HG03354 (cell line): ENCODE results near the gene TRIM47.
A peak's percentile ranks its signal among the peaks of the same experiment; 100 is the strongest.

Experiments used
- ATAC-seq: cut with Tn5 transposase; IDR thresholded peaks from one replicate; pipeline ENCODE4 v1.9.1; 2021; ENCODE audit warnings: mild to moderate bottlenecking; ENCODE audit not compliant: unreplicated experiment, poor library complexity, severe bottlenecking

Gene TRIM47

DNA sequence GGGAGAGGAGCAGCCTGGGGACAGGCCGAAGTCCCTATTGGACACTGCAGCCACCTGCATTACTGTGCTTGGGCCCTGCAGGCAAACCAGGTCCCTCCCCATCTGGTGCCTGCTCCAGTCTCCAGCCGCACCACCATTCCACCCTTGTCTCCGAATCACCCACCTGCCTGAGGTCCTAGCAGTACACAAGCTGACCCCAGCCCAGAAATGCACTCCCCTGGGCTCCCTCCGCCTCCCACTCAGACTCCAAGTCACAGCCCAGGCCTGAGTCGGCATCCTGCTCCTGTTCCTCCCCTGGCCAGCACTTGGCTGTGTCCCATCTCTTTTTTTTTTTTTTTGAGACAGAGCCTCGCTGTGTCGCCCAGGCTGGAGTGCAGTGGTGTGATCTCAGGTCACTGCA is 40.5 kb downstream of the TRIM47 start:
- ATAC-seq, result no peak

DNA sequence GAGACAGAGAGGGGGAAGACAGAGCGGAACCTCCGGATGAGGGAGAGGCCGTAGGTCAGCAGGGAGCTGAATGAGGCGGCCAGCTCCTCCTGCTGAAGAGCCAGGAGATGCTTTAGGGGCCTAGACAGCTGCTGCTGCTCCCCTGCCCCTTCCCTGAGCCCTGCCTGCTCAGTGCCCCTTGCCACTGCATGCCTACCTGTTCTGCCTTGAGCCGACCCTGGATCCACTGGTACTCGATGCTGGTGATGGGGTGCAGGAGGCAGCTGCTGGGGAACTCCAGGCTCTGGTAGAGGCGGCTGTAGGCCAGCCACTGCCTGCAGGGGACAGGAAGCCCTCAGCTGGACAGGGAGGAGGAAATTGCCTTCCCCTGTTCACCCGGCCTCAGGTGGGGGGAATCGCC is 41.8 kb downstream of the TRIM47 start:
- no peak for ATAC-seq

DNA sequence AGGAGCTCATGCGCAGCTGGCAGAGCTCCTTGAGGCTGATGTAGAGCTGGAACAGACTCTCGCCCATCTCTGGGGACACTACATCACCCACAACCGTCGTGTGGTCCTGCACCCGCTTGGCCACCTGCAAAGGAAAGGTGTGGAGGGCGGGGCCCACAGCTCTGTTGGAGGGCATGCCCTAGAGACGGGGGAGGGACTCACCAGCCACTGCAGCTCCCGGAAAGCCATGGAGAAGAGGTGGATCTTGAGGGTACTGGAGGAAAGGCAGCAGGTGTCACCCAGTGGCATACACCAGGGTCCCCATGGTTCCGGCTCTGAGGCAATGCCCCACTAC is 42.8 kb downstream of the TRIM47 start:
- ATAC-seq, result no peak

DNA sequence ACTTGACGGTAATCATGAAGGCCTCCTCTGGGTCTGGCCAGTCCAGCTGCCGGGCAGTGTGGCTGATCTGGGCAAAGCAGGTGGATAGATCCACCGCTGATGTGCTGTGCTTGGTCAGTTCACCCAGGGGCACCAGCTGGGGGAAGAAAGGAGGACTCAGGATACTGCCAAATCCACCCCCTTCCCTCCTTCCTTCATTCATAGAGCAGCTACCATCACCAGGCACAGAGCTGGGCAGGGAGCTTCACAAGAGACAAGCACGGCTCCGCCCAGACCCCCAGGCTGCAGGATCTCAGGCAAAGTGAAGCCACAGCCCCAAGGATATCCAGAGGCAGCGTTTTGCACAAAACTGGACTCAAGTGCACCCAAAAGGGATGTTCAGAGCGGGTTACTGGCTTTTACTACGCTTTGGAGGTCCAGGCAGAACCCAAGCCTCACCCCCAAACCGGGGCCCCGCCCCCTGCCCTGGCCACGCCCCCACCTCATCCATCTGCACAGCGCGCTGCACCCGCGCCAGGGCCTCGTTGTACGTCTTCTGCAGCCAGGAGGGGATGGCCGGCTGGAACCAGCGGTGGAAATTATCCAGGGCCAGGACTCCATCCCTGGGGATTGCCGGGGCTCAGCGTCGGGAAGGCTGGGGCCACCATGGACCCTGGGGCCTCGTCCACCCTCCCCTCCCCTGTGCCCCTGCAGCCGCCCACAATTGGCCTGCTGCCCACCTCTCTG is 43.3 kb downstream of the TRIM47 start:
- ATAC-seq, result no peak

DNA sequence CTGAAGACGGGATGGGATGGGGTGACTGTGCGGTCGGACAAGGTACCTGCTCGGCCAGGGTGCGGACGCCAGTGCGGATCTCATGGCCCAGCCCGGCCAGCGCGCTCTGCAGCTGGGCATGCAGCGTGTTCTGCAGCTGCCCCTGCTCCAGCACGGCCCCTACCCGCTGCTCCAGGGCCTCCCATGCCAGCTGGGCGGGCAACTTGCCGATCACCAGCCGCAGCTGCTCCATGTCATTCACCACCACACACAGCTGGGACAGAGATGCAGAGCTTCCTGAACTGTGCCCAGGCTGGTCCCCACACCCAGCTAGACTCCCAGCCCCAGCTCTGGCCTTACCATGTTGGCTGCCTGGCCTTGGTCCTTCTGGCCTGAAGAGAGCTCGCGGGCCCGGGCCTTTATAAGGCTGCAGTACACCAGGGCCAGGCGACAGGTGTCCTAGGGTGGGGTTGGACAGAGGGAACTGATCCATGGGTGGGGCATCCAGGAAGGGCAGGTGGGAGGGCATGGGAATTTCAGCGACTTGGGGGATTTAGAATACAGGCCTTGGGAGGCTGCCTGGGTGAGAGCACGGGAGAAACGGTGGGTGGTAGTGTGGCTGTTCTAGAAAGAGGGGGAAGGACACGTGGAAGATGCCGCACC is 44.0 kb downstream of the TRIM47 start:
- no peak for ATAC-seq

DNA sequence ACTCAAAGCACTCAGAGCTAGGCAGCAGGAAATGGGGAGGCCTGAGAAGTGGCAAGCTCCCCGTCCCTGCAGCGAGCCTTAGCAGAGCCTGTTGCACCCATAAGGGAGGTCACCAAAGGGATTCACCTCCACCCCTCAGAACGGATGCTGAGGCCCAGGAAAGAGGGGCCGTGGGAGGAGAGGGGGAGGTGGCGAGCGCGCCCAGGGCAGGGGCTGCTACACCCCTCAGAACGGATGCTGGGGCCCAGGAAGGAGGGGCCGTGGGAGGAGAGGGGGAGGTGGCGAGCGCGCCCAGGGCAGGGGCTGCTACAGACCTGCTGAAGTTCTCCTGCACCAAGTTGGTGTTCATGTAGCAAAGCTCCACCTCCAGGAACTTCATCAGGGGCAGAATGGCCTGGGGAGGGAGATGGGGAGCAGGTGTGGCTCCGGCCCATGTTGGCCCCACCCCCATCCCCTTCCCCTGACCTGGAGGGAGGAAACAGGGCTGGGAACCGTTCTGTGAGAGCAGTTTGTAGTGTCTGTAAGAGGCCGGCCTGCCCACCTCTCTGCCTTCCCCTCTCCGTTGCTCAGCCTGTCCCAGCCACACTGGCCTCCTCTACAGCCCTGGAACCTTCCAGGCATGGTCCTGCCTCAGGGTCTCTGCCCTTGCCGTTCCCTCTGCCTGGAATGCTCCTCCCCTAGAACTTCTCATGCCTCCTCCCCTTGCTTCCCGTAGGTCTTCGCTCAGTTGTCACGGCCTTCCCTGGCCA is 45.6 kb downstream of the TRIM47 start:
- ATAC-seq, result no peak

DNA sequence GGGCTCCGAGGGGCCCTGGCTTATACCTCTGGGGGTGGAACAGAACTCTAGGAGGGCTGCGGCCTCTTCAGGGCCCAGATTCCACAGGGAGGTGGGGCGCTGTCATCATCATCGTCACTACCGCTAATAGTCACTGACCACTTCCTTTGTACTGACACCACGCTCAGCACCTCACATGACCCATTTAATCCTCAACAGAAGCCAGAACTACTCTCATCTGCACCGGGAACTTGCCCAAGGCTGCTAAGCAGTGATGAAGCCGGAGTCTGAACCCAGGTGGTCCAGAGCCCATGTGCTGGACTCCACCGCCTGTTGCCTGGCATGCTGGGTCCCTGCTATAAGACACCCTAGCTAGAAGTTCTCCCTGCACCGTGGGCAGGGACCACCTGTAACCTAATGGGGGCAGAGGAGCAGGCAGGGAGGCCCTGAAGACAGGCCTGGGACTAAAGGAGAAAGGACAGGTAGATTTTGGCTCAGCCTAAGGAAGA is 46.2 kb downstream of the TRIM47 start:
- ATAC-seq, result no peak

DNA sequence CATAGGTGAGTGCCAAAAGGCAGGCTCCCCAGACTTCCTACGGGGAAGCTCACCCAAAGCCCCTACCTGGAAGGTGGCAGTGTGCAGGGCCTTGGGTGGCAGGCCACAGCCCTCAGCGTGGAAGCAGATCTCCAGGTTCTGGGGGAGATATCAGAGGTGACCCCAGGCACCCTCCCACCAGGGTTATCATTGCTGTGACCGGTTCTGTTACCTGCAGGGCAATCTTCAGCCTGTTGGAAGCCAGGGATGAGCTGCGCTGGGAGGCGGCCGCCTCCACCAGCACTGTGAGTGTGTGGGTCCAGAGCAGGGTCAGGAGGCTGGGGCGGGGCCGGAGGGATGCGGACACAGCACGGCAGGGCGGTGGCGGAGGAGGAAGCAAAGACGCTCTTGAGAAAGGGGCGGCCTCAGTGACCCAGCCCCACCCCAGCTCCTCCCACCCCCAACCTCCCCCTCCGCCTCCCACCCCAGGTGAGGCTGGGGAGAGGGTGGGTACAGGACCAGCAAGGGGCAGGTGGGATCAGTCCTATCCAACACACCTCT is 47.3 kb downstream of the TRIM47 start:
- no peak for ATAC-seq

DNA sequence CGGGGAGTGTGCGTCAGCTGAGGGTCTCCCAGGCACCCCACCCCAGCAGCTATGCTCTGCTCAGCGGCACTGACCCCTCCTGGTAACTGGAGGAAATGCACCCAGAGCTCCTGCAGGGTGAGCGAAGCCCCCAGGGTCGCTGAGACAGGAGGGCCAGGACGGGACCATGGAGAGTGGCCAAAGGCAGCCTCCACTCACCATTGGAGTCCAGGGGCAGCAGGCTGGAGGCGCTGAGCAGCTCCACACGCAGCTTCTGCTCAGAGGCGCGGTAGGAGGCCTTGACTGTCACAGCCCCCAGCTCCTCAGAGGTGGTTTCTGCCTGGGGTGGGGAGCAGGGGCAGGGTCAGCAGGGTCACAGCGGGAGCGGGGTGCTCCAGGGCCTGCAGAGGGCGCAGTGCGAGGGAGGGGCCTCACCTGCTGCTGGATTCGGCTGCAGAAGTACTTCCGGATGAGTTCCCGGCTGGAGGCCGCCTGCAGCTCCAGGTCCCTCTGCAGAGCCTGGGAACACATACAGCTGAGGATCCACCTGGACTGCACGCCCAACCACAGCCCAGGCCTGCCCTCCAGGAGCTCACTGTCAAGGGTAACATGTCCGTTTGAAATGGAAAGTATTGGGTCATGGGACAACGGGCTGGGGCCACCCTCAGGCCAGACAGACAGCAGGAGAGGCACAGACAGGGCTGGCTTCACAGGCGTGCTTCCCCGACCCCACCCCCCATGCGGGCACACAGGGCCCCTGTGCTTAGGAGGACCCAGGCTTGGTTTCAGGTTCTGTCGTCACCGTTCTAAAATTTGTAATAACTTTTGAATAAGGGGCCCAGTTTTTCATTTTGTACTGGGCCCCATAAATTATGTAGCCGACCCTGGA is 48.0 kb downstream of the TRIM47 start:
- ATAC-seq, result no peak

DNA sequence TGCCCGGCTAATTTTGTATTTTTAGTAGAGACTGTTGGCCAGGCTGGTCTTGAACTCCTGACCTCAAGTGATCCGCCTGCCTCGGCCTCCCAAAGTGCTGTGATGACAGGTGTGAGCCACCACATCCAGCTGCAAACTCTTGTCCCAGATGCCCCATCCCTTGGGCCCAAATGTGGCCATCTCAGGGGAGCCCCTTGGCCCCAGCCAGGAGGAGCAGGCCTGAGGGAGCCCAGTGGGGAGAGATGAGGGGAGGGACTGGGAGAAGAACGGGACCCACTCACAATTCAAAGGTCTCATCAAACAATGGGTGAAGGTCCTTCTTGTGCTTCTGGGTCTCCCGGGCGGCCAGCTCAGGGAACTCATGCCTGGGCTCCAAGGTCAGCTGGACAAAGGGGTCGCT is 48.6 kb downstream of the TRIM47 start:
- ATAC-seq, result no peak

DNA sequence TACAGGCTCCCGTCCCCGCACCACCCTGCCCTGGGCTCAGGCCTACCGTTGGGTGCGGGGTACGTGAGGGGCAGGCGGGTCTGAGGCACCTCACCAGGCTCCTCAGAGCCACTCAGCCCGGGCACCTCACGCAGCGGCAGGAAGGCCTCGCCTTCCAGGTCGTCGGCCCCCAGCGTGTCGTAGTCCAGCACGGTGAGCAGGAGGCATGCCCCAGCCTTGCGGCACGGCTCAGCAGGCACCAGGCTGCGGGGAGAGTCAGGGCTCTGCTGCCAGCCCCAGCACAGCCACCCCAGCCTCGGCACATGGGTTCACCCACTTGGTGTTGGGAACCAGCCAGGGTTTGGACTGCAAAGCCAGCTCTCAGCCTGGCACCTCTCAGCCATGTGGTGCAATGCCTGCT is 49.6 kb downstream of the TRIM47 start:
- no peak for ATAC-seq

DNA sequence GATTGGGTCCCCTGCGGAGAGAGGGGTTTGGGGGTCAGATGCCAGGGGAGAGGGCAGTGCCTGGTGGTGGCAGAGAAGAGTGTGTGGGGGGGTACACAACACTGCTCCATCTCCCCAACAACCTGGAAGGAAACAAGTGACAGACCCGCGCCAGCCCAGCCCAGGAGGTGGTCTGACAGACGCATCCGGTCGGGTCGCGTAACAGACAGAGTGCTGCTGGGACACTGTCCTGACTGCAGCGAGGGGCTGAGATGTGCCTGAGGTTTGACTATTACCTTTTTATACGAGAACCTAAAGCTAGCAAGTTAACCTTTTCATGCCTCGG is 50.3 kb downstream of the TRIM47 start:
- ATAC-seq, result peak; percentile 32

DNA sequence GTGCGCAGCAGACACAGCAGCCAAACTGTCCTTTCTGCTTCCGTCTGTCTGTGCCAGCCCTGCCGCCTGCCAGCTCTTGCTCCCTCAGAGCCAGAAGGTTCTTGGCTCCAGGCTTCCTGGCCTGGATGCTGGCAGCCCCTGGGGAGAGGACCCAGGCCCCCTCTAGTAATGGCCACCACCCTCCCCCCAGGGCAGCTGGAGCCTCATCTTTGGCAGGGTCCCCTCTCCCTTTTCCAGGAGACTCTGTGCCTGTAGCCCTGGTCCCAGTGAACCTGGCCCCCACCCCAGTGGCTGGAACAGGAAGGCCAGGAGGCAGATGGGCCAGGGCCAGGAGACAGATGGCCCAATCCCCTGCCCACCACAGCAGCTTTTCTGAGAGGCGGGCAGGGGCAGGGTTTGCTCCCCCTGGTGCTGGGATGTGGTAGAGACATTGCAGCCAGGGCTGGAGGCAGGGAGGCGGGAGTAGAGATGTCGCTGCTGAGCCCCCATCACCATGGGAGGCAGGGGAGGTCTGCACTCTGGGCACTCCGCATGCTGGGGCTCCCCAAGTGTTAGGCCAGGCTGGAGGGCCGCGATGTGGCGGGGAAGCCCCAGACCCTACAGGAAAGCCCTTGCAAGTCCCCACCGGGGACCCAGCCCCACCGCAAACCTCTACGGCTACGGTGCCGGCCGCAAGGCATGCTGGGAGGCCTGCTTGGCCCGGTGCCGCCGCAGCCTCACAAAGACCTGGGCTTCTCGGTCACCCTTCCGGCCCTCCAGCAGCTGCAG is 50.9 kb downstream of the TRIM47 start:
- ATAC-seq, result peak; percentile 56

DNA sequence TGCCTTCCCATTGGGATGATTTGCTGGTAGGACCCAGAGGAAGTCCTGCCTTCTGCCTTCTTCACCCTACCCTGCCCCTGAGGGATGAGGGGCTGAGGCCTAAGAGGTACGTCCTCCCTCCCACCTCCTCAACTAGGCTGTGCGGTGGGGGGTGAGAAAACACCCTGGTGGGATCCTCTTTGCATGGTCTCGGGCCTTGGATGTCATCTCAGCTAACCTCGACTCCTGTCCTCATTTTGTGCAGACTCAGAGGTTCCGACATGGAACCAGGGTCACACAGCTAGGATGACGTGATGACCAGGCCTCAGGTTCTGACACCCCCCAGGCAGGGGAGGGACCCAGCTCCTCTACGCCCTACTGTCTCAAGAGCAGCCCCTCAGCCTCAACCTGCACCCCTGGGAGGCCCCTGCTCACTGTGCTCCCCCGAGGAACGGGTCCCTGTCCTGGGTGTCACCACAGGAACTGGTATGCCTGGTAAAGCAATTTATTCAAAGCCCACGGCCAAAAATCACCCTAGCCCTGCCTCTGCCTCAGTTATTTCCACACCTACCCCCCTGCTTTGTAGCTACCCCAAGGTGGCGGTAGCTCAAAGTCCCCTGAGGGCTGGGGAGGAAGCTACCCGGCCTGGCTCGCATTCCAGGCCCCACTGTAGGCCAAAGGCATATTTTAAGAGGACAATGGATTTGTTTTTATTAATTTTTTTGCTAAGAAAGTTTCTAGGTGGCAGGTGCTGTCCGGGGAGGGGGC is 51.6 kb downstream of the TRIM47 start:
- no peak for ATAC-seq

DNA sequence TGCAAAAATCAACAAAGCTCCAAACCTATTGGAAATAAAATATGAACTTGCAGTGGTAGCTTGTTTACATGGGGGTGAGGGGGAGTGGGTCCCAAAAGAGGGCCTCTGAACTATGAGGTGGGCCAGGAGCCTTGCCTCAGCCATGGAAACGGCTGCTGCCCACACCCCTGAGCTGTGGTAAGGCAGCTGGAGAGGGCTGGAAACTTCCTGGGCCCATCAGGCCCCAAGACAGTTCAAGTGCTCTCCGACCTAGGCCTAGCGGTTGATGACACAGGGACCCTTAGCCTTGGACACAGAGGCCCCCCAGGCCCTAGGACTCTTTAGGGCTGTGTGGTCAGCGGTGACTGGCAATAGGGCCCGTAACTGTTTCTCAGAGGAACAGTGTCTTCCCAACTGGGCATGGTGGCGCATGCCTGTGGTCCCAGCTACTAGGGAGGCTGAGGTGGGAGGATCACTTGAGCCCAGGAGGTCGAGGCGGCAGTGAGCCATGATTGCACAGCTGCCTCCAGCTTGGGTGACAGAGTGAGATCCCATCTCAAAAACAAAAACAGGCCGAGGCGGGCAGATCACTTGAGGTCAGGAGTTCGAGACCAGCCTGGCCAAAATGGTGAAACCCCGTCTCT is 52.5 kb downstream of the TRIM47 start:
- ATAC-seq, result no peak

DNA sequence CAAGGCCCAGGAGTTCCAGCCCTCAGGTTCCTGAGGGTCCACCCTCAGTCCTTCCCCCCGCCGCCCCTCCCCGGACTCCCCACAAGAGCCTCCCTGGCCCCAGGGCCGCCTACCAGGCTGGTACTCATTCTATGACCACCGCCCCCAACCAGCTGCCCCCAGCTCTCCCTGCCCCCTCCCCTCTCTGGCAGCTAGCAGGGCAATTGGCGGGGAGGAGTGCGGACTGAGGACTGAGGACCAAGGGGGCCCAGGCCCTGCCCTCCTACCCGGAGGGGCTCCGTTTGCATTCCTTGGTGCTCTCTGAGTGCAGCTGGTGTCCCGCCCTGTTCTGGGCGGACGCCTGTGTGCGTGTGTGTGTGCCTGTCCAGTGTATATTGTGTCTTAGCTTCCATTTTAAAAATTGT is 53.2 kb downstream of the TRIM47 start:
- no peak for ATAC-seq

DNA sequence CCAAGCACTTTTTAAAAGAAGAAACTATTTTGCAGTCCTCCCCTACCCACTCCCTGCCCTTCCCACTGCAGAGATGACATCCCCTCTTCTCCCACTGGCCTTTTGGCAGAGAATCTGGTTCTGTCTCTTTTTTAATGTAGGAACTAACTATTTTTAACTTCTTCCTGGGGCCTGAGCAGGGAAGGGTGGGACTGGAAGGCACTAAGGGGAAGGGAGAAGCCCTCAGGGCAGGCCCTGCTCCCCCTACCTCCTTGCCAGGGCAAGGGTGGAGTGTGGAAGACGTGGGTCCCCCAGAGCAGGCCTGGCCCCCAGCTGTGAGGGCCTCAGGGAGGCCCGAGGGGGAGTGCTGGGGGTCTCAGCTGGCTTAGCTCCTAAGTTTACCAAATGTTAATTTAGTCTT is 53.7 kb downstream of the TRIM47 start:
- ATAC-seq, result no peak
